ENCODE results near the gene KPNA3. TPM values are rescaled to one million over a fixed set of nuclear protein-coding genes. Genes with fewer than 3 reads are reported as not detected.
"Not testable (repeated sequence)": the region's sequence is repeated elsewhere in the genome, so short reads cannot be mapped to it uniquely, and the experiment has no call there.

Gene KPNA3
- total RNA-seq, 1 donor, result 36.7 TPM

- TF ChIP-seq, protein P1, sequence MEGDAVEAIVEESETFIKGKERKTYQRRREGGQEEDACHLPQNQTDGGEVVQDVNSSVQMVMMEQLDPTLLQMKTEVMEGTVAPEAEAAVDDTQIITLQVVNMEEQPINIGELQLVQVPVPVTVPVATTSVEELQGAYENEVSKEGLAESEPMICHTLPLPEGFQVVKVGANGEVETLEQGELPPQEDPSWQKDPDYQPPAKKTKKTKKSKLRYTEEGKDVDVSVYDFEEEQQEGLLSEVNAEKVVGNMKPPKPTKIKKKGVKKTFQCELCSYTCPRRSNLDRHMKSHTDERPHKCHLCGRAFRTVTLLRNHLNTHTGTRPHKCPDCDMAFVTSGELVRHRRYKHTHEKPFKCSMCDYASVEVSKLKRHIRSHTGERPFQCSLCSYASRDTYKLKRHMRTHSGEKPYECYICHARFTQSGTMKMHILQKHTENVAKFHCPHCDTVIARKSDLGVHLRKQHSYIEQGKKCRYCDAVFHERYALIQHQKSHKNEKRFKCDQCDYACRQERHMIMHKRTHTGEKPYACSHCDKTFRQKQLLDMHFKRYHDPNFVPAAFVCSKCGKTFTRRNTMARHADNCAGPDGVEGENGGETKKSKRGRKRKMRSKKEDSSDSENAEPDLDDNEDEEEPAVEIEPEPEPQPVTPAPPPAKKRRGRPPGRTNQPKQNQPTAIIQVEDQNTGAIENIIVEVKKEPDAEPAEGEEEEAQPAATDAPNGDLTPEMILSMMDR (IDR thresholded peaks at IDR 0.05; ENCODE audit: insufficient read depth, low read depth, low read length), result no peak
- no peak overlapping the region for H3K4me3 ChIP-seq (ENCODE audit: low read depth, low read length)
- no peak for DNase-seq (ENCODE audit: low read depth)
Observed at GRCh38 chr13:49733181-49733951, 59.1 kb downstream of the KPNA3 start.

GRCh38 chr13:49731766-49732165 is 60.7 kb downstream of the KPNA3 start:
- peak; percentile 82 for DNase-seq (ENCODE audit: low read depth)
- TF ChIP-seq, protein P1 (IDR thresholded peaks at IDR 0.05; ENCODE audit: insufficient read depth, low read depth, low read length), result no peak
- no peak overlapping the region for H3K4me3 ChIP-seq (ENCODE audit: low read depth, low read length)

DNA sequence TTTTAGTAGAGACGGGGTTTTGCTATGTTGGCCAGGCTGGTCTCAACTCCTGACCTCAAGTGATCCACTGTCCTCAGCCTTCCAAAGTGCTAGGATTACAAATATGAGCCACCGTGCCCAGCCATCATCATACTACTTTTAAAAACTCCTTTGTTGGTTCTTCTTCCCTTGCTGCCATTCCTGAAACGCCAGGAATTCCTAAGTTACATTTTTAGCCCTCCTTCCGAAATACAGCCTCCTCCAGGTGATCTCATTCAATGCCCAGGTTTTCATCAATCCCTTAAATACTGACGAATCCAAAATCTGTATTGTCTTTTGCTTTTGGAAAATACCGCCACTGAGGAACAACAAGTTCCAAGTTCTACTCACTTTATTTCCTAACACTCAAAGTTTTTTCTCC is 75.9 kb downstream of the KPNA3 start:
- no peak overlapping the region for H3K4me3 ChIP-seq (ENCODE audit: low read depth, low read length)
- DNase-seq (ENCODE audit: low read depth), result no peak
- TF ChIP-seq, protein P1 (IDR thresholded peaks at IDR 0.05; ENCODE audit: insufficient read depth, low read depth, low read length), result no peak

- no peak for DNase-seq (ENCODE audit: low read depth)
- H3K4me3 ChIP-seq (ENCODE audit: low read depth, low read length), result no peak overlapping the region
- TF ChIP-seq, protein P1 (IDR thresholded peaks at IDR 0.05; ENCODE audit: insufficient read depth, low read depth, low read length), result no peak
Observed at GRCh38 chr13:49714757-49715156, 77.7 kb downstream of the KPNA3 start.

- H3K4me3 ChIP-seq (ENCODE audit: low read depth, low read length), result no peak overlapping the region
- peak; percentile 94 for DNase-seq (ENCODE audit: low read depth)
- TF ChIP-seq, protein P1 (IDR thresholded peaks at IDR 0.05; ENCODE audit: insufficient read depth, low read depth, low read length), result no peak
Observed at GRCh38 chr13:49711218-49711863, 81.1 kb downstream of the KPNA3 start.

GRCh38 chr13:49704264-49704663 is 88.2 kb downstream of the KPNA3 start:
- not testable (repeated sequence) for H3K4me3 ChIP-seq (ENCODE audit: low read depth, low read length); DNase-seq (ENCODE audit: low read depth)

- DNase-seq (ENCODE audit: low read depth), result no peak
- TF ChIP-seq, protein P1 (IDR thresholded peaks at IDR 0.05; ENCODE audit: insufficient read depth, low read depth, low read length), result no peak
- no peak overlapping the region for H3K4me3 ChIP-seq (ENCODE audit: low read depth, low read length)
Observed at GRCh38 chr13:49701491-49701890, 91.0 kb downstream of the KPNA3 start.
